Heart left ventricle (tissue), 16 donors: ENCODE results near the gene RBM38. TPM values are rescaled to one million over a fixed set of nuclear protein-coding genes. Genes with fewer than 3 reads are reported as not detected.

Experiments used
- ATAC-seq, 4 donors: fragments of 200-7000 bp; cut with Tn5 transposase; one replicate each; pipeline ENCODE4 v1.9.1; 2020 to 2022; ENCODE audit warnings: moderate library complexity in 4 of 4, mild to moderate bottlenecking in 3 of 4, moderate number of reproducible peaks in 1 of 4
- DNase-seq, 5 donors: peaks; one replicate each; pipeline ENCODE4 v3.0.0-alpha.2; 2020
- H3K27ac ChIP-seq, 12 donors: fragments of 200-600 bp; sonication (generic) in 4 of 12; one replicate each; pipeline versions ENCODE4 v1.5.0 to v1.8.0; 2016 to 2022; ENCODE audit warnings: mild to moderate bottlenecking in 2 of 12
- H3K27me3 ChIP-seq, 9 donors: fragments of 200-600 bp; sonication (generic) in 2 of 9; one replicate each; pipeline versions ENCODE4 v1.5.1 to v1.8.0; 2016 to 2022; ENCODE audit warnings: mild to moderate bottlenecking in 3 of 9
- H3K36me3 ChIP-seq, 9 donors: fragments of 200-600 bp; sonication (generic) in 2 of 9; one replicate each; pipeline versions ENCODE4 v1.5.0 to v1.8.0; 2018 to 2022; ENCODE audit warnings: mild to moderate bottlenecking in 2 of 9
- H3K4me1 ChIP-seq, 12 donors: fragments of 200-600 bp; sonication (generic) in 4 of 12; one replicate each; pipeline versions ENCODE4 v1.5.0 to v1.8.0; 2016 to 2022; ENCODE audit warnings: mild to moderate bottlenecking in 3 of 12
- H3K4me3 ChIP-seq, 12 donors: fragments of 200-600 bp; sonication (generic) in 4 of 12; one replicate each; pipeline versions ENCODE4 v1.5.0 to v1.8.0; 2017 to 2022; ENCODE audit warnings: mild to moderate bottlenecking in 9 of 12, moderate library complexity in 4 of 12
- H3K9me3 ChIP-seq, 12 donors: fragments of 200-600 bp; sonication (generic) in 4 of 12; one replicate each; pipeline versions ENCODE4 v1.5.0 to v1.8.0; 2016 to 2022; ENCODE audit warnings: mild to moderate bottlenecking in 1 of 12
- POLR2A ChIP-seq, 2 donors: fragments of 450-650 bp; IDR thresholded peaks; one replicate each; pipeline ENCODE4 v1.6.1; 2017; ENCODE audit warnings: antibody characterized with exemption in 2 of 2, mild to moderate bottlenecking in 2 of 2, moderate library complexity in 2 of 2
- WGBS, 4 donors: extraction: QIAGEN DNeasy Blood & Tissue Kit in 2 of 4; methylation state at CpG; one replicate each; pipeline versions ENCODE4 v1.1.5 to v1.1.7; 2013 to 2018; 5-methylcytosine and 5-hydroxymethylcytosine counted together
- intact Hi-C, 10 donors: fragments of 100-400 bp; cut with DNase I; formaldehyde crosslinking; loops; one replicate each; pipeline versions ENCODE4 v1.11.1 to v1.14.2; 2022
- polyA plus RNA-seq, 2 donors: library from polyadenylated mRNA; stranded (reverse); fragments of 200-250 nt; gene quantifications; one replicate each; pipeline ENCODE4 v1.2.3, GENCODE V29; 2013
- total RNA-seq, 9 donors: library from RNA; depleted of rRNA in 2 of 9; stranded (reverse); fragments of >200 nt in 2 of 9; fragmentation: NEBNext Ultra II Directional in 3 of 9; extraction: Animal tissue kit (Norgen Biotek cat#: 25700) in 3 of 9; gene quantifications; one replicate each; pipeline versions ENCODE4 v1.1.0 to v1.2.4, GENCODE V29; 2016 to 2023
- TF ChIP-seq, protein P1 (sequence below), 12 donors: fragments of 200-600 bp; sonication (generic) in 4 of 12; IDR thresholded peaks; one replicate each; pipeline versions ENCODE4 v1.5.0 to v1.8.0; 2018 to 2022; ENCODE audit warnings: antibody characterized with exemption in 12 of 12, mild to moderate bottlenecking in 5 of 12
- donor health status: ischemic (EF 13 %, LVEDD 7.1; RV severe dilation, severe dysfunction).
- donor health status: healthy with polysubstance abuse.
- donor health status: DM: no; HTN: yes; CAD: no.
- donor health status: DM: no; HTN: no; CAD: no.
- donor health status: ischemic (EF 25% LVEDD 6.9; RV normal size, moderate dysfunction).
- donor health status: ischemic (EF 25% LVEDD 5.7; RV mildly dilated, moderate dysfunction).
- donor health status: healthy.
- donor health status: DM: yes; HTN: yes; CAD: no.
- donor health status: ischemic (EF 35%, LVEDD 5.7; RV mildly dilated, moderate dysfunction).
- donor health status: nonischemic (EF 11% LVEDD 7.7; RV severe dilation, severe dysfunction).
- donor health status: DM: yes; HTN: yes; CAD: no.
- donor health status: PGD.
- donor health status: ischemic (EF 29% LVEDD 5.4; RV normal size, mild dysfunction).
- donor health status: nonischemic (EF 23%, LVEDD 6.1; RV moderate dilation, normal function).

RBM38 gene
- total and polyA plus RNA-seq, 11 donors, result 45.6 to 112 (median 68.5) TPM

GRCh38 chr20:57411406-57412283, 20.4 kb downstream of the RBM38 start:
- intact Hi-C loops, result no loop called here
- DNase-seq, result peak in 1 of 5 donors; percentile 27
- peaks cover 0 to 31% (median 21%) of the 10 kb centered on the region in 9 donors for H3K36me3 ChIP-seq
- ATAC-seq, result no peak
- no peaks in the 10 kb centered on the region for H3K9me3 ChIP-seq
- H3K4me1 ChIP-seq, result peaks cover 0 to 39% (median 6%) of the 10 kb centered on the region in 12 donors
- H3K4me3 ChIP-seq, result no peak overlapping the region
- H3K27ac ChIP-seq, result peak overlapping the region in 1 of 12 donors; percentile 25
- no peaks in the 10 kb centered on the region for H3K27me3 ChIP-seq
- WGBS, 4 donors, result 86 to 92% (median 88%) methylated on average over 17 to 31 of the region's 31 CpGs
- TF ChIP-seq POLR2A (IDR thresholded peaks at IDR 0.05), result no peak
- TF ChIP-seq, protein P1, sequence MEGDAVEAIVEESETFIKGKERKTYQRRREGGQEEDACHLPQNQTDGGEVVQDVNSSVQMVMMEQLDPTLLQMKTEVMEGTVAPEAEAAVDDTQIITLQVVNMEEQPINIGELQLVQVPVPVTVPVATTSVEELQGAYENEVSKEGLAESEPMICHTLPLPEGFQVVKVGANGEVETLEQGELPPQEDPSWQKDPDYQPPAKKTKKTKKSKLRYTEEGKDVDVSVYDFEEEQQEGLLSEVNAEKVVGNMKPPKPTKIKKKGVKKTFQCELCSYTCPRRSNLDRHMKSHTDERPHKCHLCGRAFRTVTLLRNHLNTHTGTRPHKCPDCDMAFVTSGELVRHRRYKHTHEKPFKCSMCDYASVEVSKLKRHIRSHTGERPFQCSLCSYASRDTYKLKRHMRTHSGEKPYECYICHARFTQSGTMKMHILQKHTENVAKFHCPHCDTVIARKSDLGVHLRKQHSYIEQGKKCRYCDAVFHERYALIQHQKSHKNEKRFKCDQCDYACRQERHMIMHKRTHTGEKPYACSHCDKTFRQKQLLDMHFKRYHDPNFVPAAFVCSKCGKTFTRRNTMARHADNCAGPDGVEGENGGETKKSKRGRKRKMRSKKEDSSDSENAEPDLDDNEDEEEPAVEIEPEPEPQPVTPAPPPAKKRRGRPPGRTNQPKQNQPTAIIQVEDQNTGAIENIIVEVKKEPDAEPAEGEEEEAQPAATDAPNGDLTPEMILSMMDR (IDR thresholded peaks at IDR 0.05), result no peak

DNA sequence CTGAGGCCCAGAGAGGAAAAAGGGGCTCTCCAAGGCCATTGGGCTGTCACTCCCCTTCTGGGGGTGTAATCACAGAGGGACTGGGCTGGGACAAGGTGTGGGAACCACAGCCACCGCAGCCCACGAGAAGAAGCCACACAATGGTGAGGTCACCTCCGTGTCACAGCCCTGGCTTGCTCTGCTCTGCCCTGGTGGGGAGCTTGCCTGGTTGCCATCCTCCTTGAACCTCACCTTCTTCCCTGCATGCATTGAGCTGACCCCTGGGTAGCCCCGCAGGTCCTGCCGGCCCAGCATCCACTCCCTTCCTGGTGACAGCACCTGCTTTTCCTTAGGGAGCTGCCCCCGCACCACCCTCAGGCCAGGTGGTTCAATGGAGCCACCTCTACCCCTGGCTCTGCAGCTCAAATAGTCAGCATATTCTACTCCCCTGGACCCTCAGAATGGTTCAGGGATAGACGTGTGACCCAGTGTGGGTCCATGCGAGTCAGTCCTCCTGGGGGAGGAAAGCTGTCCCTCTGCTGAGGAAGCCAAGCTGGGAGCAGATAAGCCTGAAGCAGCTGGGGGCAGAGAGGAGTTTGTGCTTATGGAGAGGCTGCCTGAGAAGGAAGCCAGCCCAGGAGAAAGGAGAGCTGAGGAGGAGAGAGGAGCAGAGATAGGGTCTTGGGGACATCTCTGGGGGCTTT, 21.3 kb downstream of the RBM38 start:
- intact Hi-C loops, result no loop called here
- WGBS, 4 donors, result 69 to 76% (median 73%) methylated on average over 8 of the region's 8 CpGs
- no peak for TF ChIP-seq POLR2A (IDR thresholded peaks at IDR 0.05)
- TF ChIP-seq, protein P1 (IDR thresholded peaks at IDR 0.05), result no peak
- Histone ChIP-seq H3K4me1 (peaks cover 0 to 32% (median 6%) of the 10 kb centered on the region in 12 donors), H3K36me3 (peaks cover 0 to 25% (median 18%) of the 10 kb centered on the region in 9 donors), H3K4me3 (no peak overlapping the region), H3K27ac (no peak overlapping the region), H3K27me3 (no peaks in the 10 kb centered on the region), H3K9me3 (no peaks in the 10 kb centered on the region)
- ATAC-seq (no peak), DNase-seq (peak in 1 of 5 donors; percentile 18)

DNA sequence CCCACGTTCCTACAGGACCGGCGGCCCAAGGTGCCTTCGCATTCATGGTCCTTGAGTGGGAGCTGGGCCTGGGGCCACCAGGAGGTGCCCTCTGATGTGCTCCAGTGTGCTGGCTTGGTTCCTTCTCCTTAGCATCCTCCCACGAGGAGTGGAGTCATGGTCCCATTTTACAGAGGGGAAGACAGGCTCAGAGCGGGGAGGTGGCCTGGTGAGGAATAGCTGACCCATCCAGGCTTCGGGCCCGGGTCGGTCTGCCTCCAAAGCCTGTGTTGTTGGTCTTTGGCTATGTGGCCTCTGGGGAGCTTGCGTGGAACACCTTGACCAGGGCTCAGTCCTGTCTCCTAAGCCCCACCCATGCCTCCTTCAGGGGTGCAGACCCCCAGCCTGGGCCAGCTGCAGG, 22.8 kb downstream of the RBM38 start:
- intact Hi-C loops, result no loop called here
- peaks cover 0 to 18% (median 3%) of the 10 kb centered on the region in 12 donors for H3K4me1 ChIP-seq
- H3K27me3 ChIP-seq, result no peaks in the 10 kb centered on the region
- peaks cover 0 to 10% (median 4%) of the 10 kb centered on the region in 9 donors for H3K36me3 ChIP-seq
- no peaks in the 10 kb centered on the region for H3K9me3 ChIP-seq
- ATAC-seq (no peak), DNase-seq (peak in 1 of 5 donors; percentile 16)
- TF ChIP-seq POLR2A (IDR thresholded peaks at IDR 0.05), result no peak
- TF ChIP-seq, protein P1 (IDR thresholded peaks at IDR 0.05), result no peak
- H3K4me3 ChIP-seq, result no peak overlapping the region
- WGBS, 4 donors, result 92 to 95% (median 94%) methylated on average over 6 to 10 of the region's 10 CpGs
- no peak overlapping the region for H3K27ac ChIP-seq
